HepG2 (cell line): ENCODE data around the gene MEIS3. TPM values are rescaled to one million over a fixed set of nuclear protein-coding genes. Genes with fewer than 3 reads are reported as not detected.

Experiments used
- FUBP1 ChIP-seq: sonication (generic); formaldehyde crosslinking; IDR thresholded peaks from 2 replicates; pipeline ENCODE4 v1.5.1; 2020; ENCODE audit warnings: missing genetic modification reagents, mild to moderate bottlenecking, borderline replicate concordance
- GZF1 ChIP-seq: sonication (generic); formaldehyde crosslinking; IDR thresholded peaks from 2 replicates; pipeline ENCODE4 v1.5.1; 2020; ENCODE audit warnings: mild to moderate bottlenecking, missing genetic modification reagents
- HOXA3 ChIP-seq: sonication (generic); formaldehyde crosslinking; IDR thresholded peaks from 2 replicates; pipeline ENCODE4 v1.5.0; 2020; ENCODE audit warnings: missing genetic modification reagents
- KDM1A ChIP-seq: IDR thresholded peaks from 2 replicates; pipeline ENCODE4 v1.6.1; 2016; ENCODE audit warnings: missing compliant biosample characterization
- KDM2A ChIP-seq: sonication (generic); formaldehyde crosslinking; IDR thresholded peaks from 2 replicates; pipeline ENCODE4 v1.4.0; 2020; ENCODE audit warnings: low read depth, missing genetic modification reagents, borderline replicate concordance
- KDM5B ChIP-seq: sonication (generic); formaldehyde crosslinking; IDR thresholded peaks from 2 replicates; pipeline ENCODE4 v1.4.0; 2020; ENCODE audit warnings: missing genetic modification reagents, mild to moderate bottlenecking, borderline replicate concordance
- MXD4 ChIP-seq: IDR thresholded peaks from 2 replicates; pipeline ENCODE4 v1.6.1; 2016; ENCODE audit warnings: mild to moderate bottlenecking, missing biosample characterization, missing genetic modification reagents
- NCOA2 ChIP-seq: sonication (generic); formaldehyde crosslinking; IDR thresholded peaks from 2 replicates; pipeline ENCODE4 v1.8.0; 2022; ENCODE audit warnings: inconsistent platforms
- NFE2L1 ChIP-seq: sonication (generic); formaldehyde crosslinking; IDR thresholded peaks from 2 replicates; pipeline ENCODE4 v1.4.0; 2020; ENCODE audit warnings: missing genetic modification reagents, mild to moderate bottlenecking, borderline replicate concordance
- RAD21 ChIP-seq: fragments of 450-650 bp; formaldehyde crosslinking; IDR thresholded peaks from 2 replicates; pipeline ENCODE4 v1.5.0; 2020; ENCODE audit warnings: mild to moderate bottlenecking
- RFX3 ChIP-seq: IDR thresholded peaks from 2 replicates; pipeline ENCODE4 v1.6.1; 2016; ENCODE audit warnings: missing biosample characterization, missing genetic modification reagents
- TEAD2 ChIP-seq: sonication (generic); formaldehyde crosslinking; IDR thresholded peaks from 2 replicates; pipeline ENCODE4 v1.9.0; 2021; ENCODE audit warnings: missing genetic modification reagents
- ZC3H4 ChIP-seq: sonication (generic); formaldehyde crosslinking; IDR thresholded peaks from 2 replicates; pipeline ENCODE4 v1.4.0; 2020; ENCODE audit warnings: missing genetic modification reagents, borderline replicate concordance
- ZKSCAN1 ChIP-seq: fragments of 150-350 bp; IDR thresholded peaks from 2 replicates; pipeline ENCODE4 v1.6.1; 2014; ENCODE audit warnings: low read length
- ZNF816 ChIP-seq: sonication (generic); formaldehyde crosslinking; IDR thresholded peaks from 2 replicates; pipeline ENCODE4 v1.8.0; 2022; ENCODE audit warnings: missing genetic modification reagents, mild to moderate bottlenecking, borderline replicate concordance
- polyA plus RNA-seq, 8 experiments: library from polyadenylated mRNA; depleted of rRNA in 3 of 8; stranded (reverse) in 7 of 8; unstranded in 1 of 8; fragments of >200 nt; fragmentation: Illumina TruSeq in 4 of 8; extraction: Trizol in 4 of 8; gene quantifications; 2 replicates each; pipeline versions ENCODE4 v1.2.1 to v1.2.3, GENCODE V29; 2011 to 2016; ENCODE audit warnings: low read depth in 4 of 8, missing spikeins in 1 of 8, mixed read lengths in 1 of 8; ENCODE audit not compliant: insufficient read depth in 1 of 8
- total RNA-seq, 5 experiments: library from RNA; depleted of rRNA; stranded (reverse); fragments of >200 nt; fragmentation: Illumina TruSeq; extraction: Trizol; gene quantifications; 2 replicates each; pipeline ENCODE4 v1.2.3, GENCODE V29; 2016; ENCODE audit warnings: low read depth in 1 of 5

The MEIS3 gene
- total and polyA plus RNA-seq, 2 of the 13 experiments (the other 11 are each of a cell fraction or from before 2014, with no cell fraction given): 0.09 to 0.70 TPM

- TF ChIP-seq FUBP1 (CRISPR knock-in tag) (no peak), MXD4 (CRISPR knock-in tag) (no peak), KDM5B (CRISPR knock-in tag) (no peak), TEAD2 (CRISPR knock-in tag) (no peak), RAD21 (CRISPR knock-in tag) (peak; percentile 83), ZKSCAN1 (no peak), ZNF816 (no peak), RFX3 (CRISPR knock-in tag) (peak; percentile 64), KDM2A (CRISPR knock-in tag) (peak; percentile 73), NCOA2 (CRISPR knock-in tag) (no peak), HOXA3 (no peak; the same call in 1 of the 2 replicates), NFE2L1 (no peak), ZC3H4 (CRISPR knock-in tag) (no peak), GZF1 (CRISPR knock-in tag) (no peak), KDM1A (CRISPR knock-in tag) (no peak)
These were observed 17.5 kb upstream of the MEIS3 start (continued) for GRCh38 chr19:47436712-47437401.
